SK-N-SH treated with all-trans-retinoic acid at 6 μM for 48 hours (cell line): ENCODE measurements around the gene STK32B.

Experiments
- ATAC-seq: fragments of 200-7000 bp; cut with Tn5 transposase; 3 replicates; pipeline ENCODE4 v1.9.1; 2020; ENCODE audit warnings: mild to moderate bottlenecking, moderate library complexity
- BACH2 ChIP-seq: fragments of 250-450 bp; sonication (Bioruptor Pico); IDR thresholded peaks from 2 replicates; pipeline ENCODE4 v1.9.0; 2021; ENCODE audit warnings: mild to moderate bottlenecking, borderline replicate concordance
- CREB5 ChIP-seq: fragments of 250-450 bp; sonication (Bioruptor Pico); IDR thresholded peaks from 2 replicates; pipeline ENCODE4 v1.5.1; 2020; ENCODE audit warnings: low read depth, mild to moderate bottlenecking, moderate library complexity
- CSDC2 ChIP-seq: fragments of 250-450 bp; sonication (Bioruptor Pico); IDR thresholded peaks from 2 replicates; pipeline ENCODE4 v1.5.0; 2020; ENCODE audit warnings: mild to moderate bottlenecking, moderate library complexity
- CSRNP3 ChIP-seq: fragments of 250-450 bp; sonication (Bioruptor Pico); IDR thresholded peaks from 2 replicates; pipeline ENCODE4 v1.5.1; 2021; ENCODE audit warnings: mild to moderate bottlenecking, moderate library complexity
- ESRRG ChIP-seq: fragments of 250-450 bp; sonication (Bioruptor Pico); IDR thresholded peaks from 2 replicates; pipeline ENCODE4 v1.6.1; 2021; ENCODE audit warnings: mild to moderate bottlenecking
- GLIS3 ChIP-seq: fragments of 250-450 bp; sonication (Bioruptor Pico); IDR thresholded peaks from 2 replicates; pipeline ENCODE4 v1.5.0; 2020; ENCODE audit warnings: mild to moderate bottlenecking, moderate library complexity
- ISL1 ChIP-seq: fragments of 250-450 bp; sonication (Bioruptor Pico); IDR thresholded peaks from 2 replicates; pipeline ENCODE4 v2.1.2; 2022; ENCODE audit warnings: mild to moderate bottlenecking, moderate library complexity
- OSR1 ChIP-seq: fragments of 250-450 bp; sonication (Bioruptor Pico); IDR thresholded peaks from 2 replicates; pipeline ENCODE4 v1.8.0; 2022; ENCODE audit warnings: moderate library complexity, mild to moderate bottlenecking, inconsistent platforms
- PPARA ChIP-seq: fragments of 250-450 bp; sonication (Bioruptor Pico); IDR thresholded peaks from 2 replicates; pipeline ENCODE4 v1.5.0; 2020; ENCODE audit warnings: mild to moderate bottlenecking, borderline replicate concordance
- SNAI2 ChIP-seq: fragments of 250-450 bp; sonication (Bioruptor Pico); IDR thresholded peaks from 2 replicates; pipeline ENCODE4 v1.5.0; 2020; ENCODE audit warnings: mild to moderate bottlenecking, moderate library complexity
- TOX ChIP-seq: fragments of 250-450 bp; sonication (Bioruptor Pico); IDR thresholded peaks from 2 replicates; pipeline ENCODE4 v1.8.0; 2021; ENCODE audit warnings: mild to moderate bottlenecking, moderate library complexity, borderline replicate concordance
- TSHZ2 ChIP-seq: fragments of 250-450 bp; sonication (Bioruptor Pico); IDR thresholded peaks from 2 replicates; pipeline ENCODE4 v1.5.0; 2020; ENCODE audit warnings: mild to moderate bottlenecking, moderate library complexity
- ZC3H10 ChIP-seq: fragments of 250-450 bp; sonication (Bioruptor Pico); IDR thresholded peaks from 2 replicates; pipeline ENCODE4 v1.5.1; 2021; ENCODE audit warnings: mild to moderate bottlenecking, moderate library complexity
- ZFP3 ChIP-seq: fragments of 250-450 bp; sonication (Bioruptor Pico); IDR thresholded peaks from 2 replicates; pipeline ENCODE4 v1.5.0; 2020; ENCODE audit warnings: mild to moderate bottlenecking, moderate library complexity
- ZFP30 ChIP-seq: fragments of 450-650 bp; formaldehyde crosslinking; IDR thresholded peaks from 2 replicates; pipeline ENCODE4 v1.5.0; 2022; ENCODE audit warnings: mild to moderate bottlenecking, moderate library complexity
- ZNF565 ChIP-seq: fragments of 450-650 bp; formaldehyde crosslinking; conservative IDR thresholded peaks from 2 replicates; pipeline ENCODE4 v1.5.0; 2020; ENCODE audit warnings: low read depth, mild to moderate bottlenecking, moderate library complexity
- ZNF70 ChIP-seq: fragments of 450-650 bp; formaldehyde crosslinking; IDR thresholded peaks from 2 replicates; pipeline ENCODE4 v1.5.0; 2020; ENCODE audit warnings: mild to moderate bottlenecking, moderate library complexity
- ZNF8 ChIP-seq: fragments of 450-650 bp; formaldehyde crosslinking; IDR thresholded peaks from 2 replicates; pipeline ENCODE4 v1.5.0; 2020; ENCODE audit warnings: mild to moderate bottlenecking, moderate library complexity
- TF ChIP-seq, protein P1 (sequence below): fragments of 250-450 bp; sonication (Bioruptor Pico); IDR thresholded peaks from 2 replicates; pipeline ENCODE4 v1.8.0; 2020; ENCODE audit warnings: mild to moderate bottlenecking, moderate library complexity, borderline replicate concordance

The STK32B gene

GRCh38 chr4:5364406-5364805 lies 313.1 kb downstream of the STK32B start:
- TF ChIP-seq ZNF8 (CRISPR knock-in tag) (no peak), ZFP3 (no peak), ESRRG (CRISPR knock-in tag) (no peak), CSDC2 (CRISPR knock-in tag) (no peak), CSRNP3 (no peak), ZNF565 (no peak), OSR1 (CRISPR knock-in tag) (no peak), TSHZ2 (CRISPR knock-in tag) (no peak), BACH2 (CRISPR knock-in tag) (no peak), SNAI2 (no peak), PPARA (CRISPR knock-in tag) (no peak), ZFP30 (CRISPR knock-in tag) (no peak), TOX (CRISPR knock-in tag) (no peak)
- TF ChIP-seq, protein P1, sequence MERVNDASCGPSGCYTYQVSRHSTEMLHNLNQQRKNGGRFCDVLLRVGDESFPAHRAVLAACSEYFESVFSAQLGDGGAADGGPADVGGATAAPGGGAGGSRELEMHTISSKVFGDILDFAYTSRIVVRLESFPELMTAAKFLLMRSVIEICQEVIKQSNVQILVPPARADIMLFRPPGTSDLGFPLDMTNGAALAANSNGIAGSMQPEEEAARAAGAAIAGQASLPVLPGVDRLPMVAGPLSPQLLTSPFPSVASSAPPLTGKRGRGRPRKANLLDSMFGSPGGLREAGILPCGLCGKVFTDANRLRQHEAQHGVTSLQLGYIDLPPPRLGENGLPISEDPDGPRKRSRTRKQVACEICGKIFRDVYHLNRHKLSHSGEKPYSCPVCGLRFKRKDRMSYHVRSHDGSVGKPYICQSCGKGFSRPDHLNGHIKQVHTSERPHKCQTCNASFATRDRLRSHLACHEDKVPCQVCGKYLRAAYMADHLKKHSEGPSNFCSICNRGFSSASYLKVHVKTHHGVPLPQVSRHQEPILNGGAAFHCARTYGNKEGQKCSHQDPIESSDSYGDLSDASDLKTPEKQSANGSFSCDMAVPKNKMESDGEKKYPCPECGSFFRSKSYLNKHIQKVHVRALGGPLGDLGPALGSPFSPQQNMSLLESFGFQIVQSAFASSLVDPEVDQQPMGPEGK (CRISPR knock-in tag), result no peak
- TF ChIP-seq, all 23 proteins: peak for 0
- ATAC-seq, result no peak

- TF ChIP-seq SNAI2 (no peak), TOX (CRISPR knock-in tag) (no peak), TSHZ2 (CRISPR knock-in tag) (no peak), ZNF565 (no peak), ZC3H10 (CRISPR knock-in tag) (no peak), ZNF8 (CRISPR knock-in tag) (no peak)
- ATAC-seq, result no peak
Measured at GRCh38 chr4:5365071-5366008, 314.1 kb downstream of the STK32B start.

- TF ChIP-seq TOX (CRISPR knock-in tag) (no peak), GLIS3 (CRISPR knock-in tag) (no peak), ZNF565 (no peak), CSDC2 (CRISPR knock-in tag) (no peak), CREB5 (CRISPR knock-in tag) (no peak), ZNF70 (CRISPR knock-in tag) (no peak), OSR1 (CRISPR knock-in tag) (no peak), ZFP3 (no peak), BACH2 (CRISPR knock-in tag) (no peak), ISL1 (no peak), ZNF8 (CRISPR knock-in tag) (no peak)
- TF ChIP-seq, protein P1 (CRISPR knock-in tag), result no peak
- ATAC-seq, result no peak
Measured at GRCh38 chr4:5366009-5366386, 314.7 kb downstream of the STK32B start.
